SIG-M5 treated with dmso at 0.1 percent for 504 hours (cell line): Measurements from ENCODE around the gene JMY.
"Not testable (repeated sequence)": the region's sequence is repeated elsewhere in the genome, so short reads cannot be mapped to it uniquely, and the experiment has no call there.

Source experiments
- DNase-seq: peaks from one replicate; lab custom pipeline; 2025; ENCODE audit not compliant: unreplicated experiment; lab: John Stamatoyannopoulos, UW

The JMY gene

GRCh38 chr5:79236362-79236969 is 535 bp downstream of the JMY start:
- DNase-seq = peak; percentile 37

GRCh38 chr5:79236970-79237739 is 1.2 kb downstream of the JMY start:
- peak; percentile 60 for DNase-seq

GRCh38 chr5:79237740-79238560 is 2.0 kb downstream of the JMY start:
- DNase-seq = peak; percentile 60

- DNase-seq = no peak
Measured at GRCh38 chr5:79240561-79240960, 4.6 kb downstream of the JMY start.

- no peak for DNase-seq
Measured at GRCh38 chr5:79241535-79241979, 5.6 kb downstream of the JMY start.

GRCh38 chr5:79242242-79243039 is 6.5 kb downstream of the JMY start:
- no peak for DNase-seq

GRCh38 chr5:79243224-79243623 is 7.3 kb downstream of the JMY start:
- no peak for DNase-seq

GRCh38 chr5:79254067-79254466 is 18.1 kb downstream of the JMY start:
- DNase-seq = not testable (repeated sequence)

- no peak for DNase-seq
Measured at GRCh38 chr5:79255786-79256557, 20.0 kb downstream of the JMY start.

- DNase-seq = no peak
Measured at GRCh38 chr5:79256563-79256962, 20.6 kb downstream of the JMY start.

GRCh38 chr5:79257314-79257713 is 21.4 kb downstream of the JMY start:
- no peak for DNase-seq

GRCh38 chr5:79258801-79259200 is 22.9 kb downstream of the JMY start:
- no peak for DNase-seq

GRCh38 chr5:79259383-79259782 is 23.5 kb downstream of the JMY start:
- DNase-seq = no peak

GRCh38 chr5:79259810-79260209 is 23.9 kb downstream of the JMY start:
- no peak for DNase-seq

- no peak for DNase-seq
Measured at GRCh38 chr5:79261897-79262296, 26.0 kb downstream of the JMY start.

- no peak for DNase-seq
Measured at GRCh38 chr5:79263290-79263689, 27.4 kb downstream of the JMY start.

GRCh38 chr5:79267180-79267579 is 31.2 kb downstream of the JMY start:
- no peak for DNase-seq

- DNase-seq = no peak
Measured at GRCh38 chr5:79269733-79270166, 33.8 kb downstream of the JMY start.

- no peak for DNase-seq
Measured at GRCh38 chr5:79273341-79273740, 37.4 kb downstream of the JMY start.

- no peak for DNase-seq
Measured at GRCh38 chr5:79284846-79285245, 48.9 kb downstream of the JMY start.
